NCI-H1417 treated with DMSO at 0.1 percent for 48 hours (cell line): ENCODE measurements around the gene OBI1.

Experiments used
- DNase-seq: peaks from one replicate; lab custom pipeline; 2025; lab: John Stamatoyannopoulos, UW

The OBI1 gene, protein sequence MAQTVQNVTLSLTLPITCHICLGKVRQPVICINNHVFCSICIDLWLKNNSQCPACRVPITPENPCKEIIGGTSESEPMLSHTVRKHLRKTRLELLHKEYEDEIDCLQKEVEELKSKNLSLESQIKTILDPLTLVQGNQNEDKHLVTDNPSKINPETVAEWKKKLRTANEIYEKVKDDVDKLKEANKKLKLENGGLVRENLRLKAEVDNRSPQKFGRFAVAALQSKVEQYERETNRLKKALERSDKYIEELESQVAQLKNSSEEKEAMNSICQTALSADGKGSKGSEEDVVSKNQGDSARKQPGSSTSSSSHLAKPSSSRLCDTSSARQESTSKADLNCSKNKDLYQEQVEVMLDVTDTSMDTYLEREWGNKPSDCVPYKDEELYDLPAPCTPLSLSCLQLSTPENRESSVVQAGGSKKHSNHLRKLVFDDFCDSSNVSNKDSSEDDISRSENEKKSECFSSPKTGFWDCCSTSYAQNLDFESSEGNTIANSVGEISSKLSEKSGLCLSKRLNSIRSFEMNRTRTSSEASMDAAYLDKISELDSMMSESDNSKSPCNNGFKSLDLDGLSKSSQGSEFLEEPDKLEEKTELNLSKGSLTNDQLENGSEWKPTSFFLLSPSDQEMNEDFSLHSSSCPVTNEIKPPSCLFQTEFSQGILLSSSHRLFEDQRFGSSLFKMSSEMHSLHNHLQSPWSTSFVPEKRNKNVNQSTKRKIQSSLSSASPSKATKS

DNA sequence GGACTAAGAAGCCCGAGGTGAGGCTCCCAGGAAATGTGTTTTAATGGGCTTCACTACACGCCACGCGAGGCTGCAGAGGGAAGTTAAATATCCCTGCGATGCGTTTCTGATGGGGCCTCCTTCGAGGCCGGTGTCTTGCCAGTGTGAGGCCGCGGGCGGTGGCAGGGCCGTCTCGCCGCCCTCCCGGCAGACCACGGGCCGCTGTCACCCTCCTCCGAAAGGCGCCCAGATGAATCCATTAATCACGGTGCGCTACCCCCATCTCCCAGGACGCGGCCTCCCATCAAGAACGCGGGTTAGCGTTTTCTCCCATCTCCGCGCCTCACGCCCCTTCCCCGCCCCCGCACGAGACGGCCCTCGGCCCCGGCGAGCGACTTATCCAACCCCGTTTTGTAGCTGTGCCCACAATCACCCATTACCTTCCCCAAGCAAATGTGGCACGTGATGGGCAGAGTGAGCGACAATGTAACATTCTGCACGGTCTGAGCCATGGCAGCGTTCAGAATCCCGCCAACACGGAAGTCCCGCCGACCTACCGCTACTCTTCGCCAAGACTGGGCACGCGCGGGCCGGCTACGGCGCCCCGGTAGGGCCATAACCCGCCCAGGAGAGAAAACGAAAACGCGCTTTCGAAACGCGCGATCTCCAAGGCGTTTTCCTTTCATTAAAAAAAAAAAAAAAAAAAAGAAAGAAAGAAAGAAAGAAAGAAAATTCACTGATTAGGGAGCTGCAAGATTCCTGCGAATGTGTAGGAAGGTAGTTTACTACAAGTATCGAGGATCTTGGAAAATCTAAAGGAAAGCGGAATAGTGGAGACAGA, at the start of gene OBI1:
Gene OBI1 (minus strand): TSS at position 526 of the 820 bp plus-strand sequence. CDS start 35 bp downstream, at position 491.
- peak; percentile 69 for DNase-seq

DNA sequence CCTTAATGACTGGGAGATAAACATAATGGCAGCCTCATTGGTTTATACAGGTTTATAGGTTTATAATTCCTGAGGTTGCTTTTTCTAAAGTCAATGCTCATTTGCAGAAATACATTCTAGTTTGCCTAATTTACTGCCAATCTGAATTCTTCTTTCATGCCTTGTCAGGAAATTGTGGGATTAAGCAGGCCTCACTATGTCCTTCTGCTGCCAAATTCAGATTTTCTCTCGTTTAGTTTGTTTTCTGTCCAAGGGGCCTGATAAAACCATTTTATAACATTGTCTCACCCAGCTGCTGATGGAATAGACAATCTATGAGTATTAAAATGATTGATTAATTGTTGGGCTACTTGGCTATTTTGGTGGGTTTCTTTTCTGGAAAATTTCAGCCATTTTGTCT, 42.4 kb upstream of the OBI1 start:
- DNase-seq, result no peak

DNA sequence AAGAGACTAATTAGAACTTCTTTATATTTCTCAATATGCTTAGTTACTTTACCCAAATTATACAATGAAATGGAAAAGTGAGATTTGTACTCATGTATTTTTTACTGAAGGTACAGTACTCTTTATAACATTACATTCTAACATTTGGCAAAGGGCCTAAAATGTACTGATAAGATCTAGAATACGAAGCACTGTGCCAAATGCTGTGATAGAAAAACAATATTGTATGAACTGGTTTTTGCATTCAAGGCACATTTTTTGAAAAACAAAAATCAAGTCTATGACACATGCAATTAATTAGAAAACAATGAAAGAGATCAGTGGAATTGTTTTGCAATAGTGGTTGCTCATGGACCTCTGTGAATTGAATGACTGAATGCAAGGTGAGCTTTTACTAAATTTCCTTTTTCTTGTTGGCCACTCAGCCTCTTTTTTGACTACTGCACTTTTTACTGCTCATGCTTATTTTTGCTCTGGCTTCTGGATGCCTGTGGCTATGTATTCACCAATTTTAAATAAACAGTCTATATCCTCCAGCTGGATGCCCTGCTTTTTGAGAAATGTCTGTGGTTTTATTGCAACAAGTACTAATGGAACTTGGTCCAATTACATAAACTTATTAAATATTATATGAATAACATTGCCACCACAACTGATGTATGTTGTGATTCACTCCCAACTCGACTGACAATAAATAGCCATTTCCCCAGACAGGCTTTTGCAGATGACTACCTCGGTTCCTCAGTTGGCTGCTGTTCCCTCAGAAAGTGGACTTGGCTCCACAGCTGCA, 41.4 kb upstream of the OBI1 start:
- no peak for DNase-seq

DNA sequence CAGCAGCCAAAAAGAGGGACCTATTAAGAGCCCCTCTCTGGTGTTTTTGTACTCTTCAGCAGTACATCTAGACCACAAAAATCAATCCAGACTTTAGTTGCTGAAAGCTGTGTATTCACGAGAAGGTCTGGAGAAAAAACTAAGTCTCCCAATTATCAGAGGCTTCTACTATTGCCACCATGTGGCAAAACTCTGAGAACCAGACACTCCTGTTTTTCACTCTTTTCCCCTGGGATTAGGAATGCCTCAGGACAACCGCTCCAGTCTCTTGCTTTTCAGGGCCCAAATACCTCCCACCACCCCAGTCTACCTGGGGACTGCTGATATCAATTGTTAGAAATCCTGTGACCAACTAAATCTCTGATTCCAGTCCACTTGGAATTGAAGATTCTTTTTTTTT, 30.1 kb upstream of the OBI1 start:
- no peak for DNase-seq

DNA sequence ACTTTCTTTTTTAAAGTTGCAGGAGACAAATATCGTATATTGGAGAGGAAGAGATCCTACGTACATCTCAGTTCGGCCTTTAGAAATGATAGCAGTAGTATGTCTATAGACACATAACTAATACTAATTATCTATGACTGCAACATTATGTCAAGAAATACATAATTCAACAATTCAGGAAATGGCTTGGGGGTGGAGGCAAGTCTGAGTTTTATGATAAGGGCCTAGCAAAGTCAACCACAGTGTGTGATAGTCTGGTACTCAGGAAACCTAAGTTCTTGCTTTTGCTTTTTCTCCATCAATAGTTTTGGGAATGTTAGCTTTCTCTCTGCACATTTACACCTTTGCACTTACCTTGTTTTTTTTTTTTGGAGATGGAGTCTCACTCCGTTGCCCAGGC, 27.5 kb upstream of the OBI1 start:
- DNase-seq, result no peak

DNA sequence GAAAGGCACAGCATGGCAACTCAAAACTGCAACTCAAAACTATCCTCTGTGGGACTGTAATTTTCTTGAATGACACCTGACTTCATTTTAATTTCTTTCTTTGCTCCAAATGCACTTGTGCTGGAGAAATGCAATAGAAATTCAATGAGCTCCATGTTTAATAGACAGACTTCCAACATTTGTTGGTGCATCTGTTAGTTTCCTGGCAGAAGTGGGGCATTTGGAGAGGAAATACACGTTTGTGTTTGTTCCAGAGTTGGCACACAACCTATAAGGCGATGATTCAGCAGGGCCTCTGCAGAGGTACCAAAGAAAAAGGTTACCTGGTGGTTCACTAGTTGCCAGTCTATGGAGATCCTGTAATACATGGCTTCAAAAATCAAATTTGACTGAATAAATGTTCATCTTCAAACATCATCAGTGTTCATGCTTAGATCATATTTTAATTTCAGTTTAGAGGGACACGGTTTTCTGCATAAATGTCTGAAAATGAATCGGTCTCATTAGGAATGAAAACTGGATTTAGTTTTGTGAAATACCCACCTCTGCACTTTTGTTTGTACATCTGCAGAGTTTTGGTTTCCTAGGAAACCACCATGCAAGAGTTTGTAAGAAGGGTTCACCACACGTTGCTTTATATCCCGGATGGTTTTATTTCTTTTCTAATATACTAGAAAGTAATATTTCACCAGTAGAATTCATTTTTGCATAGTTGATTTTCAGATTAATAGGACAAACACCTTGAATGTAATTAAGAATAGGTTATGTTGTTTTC, 21.8 kb upstream of the OBI1 start:
- DNase-seq, result no peak

DNA sequence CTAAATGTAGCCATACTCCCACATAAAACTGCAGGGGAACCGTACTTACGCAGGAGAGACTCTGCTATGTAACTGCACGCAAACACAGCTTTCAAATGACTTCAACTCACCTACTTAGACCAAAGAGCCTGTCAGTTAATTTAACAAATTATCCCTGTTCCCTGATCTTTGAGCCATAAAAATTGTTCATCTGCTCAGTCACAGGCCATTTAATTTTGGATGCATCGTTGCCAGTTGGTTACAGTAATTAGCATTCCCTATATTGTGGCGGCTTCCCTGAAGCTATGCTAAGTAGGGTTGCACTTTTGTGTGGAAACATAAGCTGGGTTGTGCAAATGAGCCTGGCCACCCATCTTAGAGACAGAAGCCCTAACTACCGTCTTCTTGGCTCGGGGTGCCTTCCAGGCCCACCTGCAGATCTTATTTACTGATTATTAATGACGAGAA, 21.2 kb upstream of the OBI1 start:
- peak; percentile 58 for DNase-seq

DNA sequence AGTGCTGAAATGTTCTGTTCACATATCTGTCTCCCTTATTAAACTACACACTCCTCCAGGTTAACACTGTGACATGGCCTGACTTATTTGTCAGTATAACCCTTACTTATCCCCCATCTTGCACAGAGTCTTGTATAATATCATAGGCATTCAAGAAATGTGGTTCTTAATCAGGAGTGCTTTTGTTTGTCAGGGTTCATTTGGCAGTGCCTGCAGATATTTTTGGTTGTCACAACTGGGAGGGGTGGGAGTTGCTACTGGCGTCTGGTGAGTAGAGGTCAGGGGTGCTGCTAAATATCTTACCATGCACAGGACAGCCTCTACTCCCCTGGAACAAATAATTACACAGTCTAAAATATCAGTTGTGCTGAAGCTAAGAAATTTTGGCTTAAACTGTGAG, 20.4 kb upstream of the OBI1 start:
- no peak for DNase-seq

DNA sequence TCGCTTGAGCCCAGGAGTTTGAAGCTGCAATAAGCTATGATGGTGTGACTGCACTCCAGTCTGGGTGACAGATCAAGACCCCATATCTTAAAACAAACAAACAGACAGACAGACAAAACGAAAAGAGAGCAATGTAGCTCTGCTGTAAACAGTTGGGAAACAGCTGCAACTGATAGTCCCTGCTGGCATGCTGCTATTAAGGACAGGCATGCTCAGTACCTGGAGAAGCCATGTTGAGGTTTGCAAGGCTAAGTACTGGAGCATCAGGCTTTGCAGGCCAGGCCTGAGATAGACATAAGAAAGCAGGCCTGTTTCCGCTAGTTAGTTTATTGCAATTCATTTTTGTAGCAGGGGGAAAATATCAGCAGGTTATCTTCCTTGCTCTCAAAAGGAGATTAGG, 16.2 kb upstream of the OBI1 start:
- DNase-seq, result no peak

DNA sequence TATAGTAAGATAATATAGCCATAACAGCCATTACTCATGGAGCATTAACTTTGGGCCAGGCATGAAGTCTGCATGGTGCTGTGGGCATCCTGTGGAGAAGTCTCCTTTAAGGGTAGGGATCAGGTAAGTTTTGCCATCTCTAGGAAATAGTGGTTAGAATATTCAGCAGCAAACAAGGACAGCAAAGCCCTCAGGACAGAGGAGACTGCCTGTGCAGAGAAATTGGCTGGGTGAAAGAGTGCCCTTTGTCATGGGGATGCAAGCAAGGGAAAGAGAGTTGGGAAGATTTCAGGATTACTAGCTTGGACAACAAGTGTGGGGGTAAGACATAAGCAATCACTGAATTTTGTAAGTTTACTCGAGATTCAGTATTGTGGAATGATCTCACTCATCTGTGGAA, 15.7 kb upstream of the OBI1 start:
- DNase-seq, result no peak

DNA sequence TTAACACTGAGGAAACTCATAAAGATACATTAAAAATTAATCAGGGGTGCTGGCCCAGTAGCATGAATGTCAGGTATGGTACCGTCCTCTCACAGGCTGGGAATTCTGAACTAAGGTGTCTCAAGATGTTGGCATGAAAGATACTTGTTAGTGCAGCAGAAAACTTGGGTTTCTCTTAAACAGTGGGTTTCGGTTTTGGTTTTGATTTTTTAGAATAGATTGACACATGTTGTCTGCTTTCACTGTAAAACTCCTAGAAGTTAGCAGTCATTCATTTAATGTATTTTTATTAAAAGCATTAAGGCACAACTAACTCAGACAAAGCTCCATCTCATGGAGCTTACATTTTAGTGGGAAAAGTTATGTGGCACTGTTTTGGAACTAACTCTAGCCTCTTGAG, 3.5 kb upstream of the OBI1 start:
- DNase-seq, result no peak

DNA sequence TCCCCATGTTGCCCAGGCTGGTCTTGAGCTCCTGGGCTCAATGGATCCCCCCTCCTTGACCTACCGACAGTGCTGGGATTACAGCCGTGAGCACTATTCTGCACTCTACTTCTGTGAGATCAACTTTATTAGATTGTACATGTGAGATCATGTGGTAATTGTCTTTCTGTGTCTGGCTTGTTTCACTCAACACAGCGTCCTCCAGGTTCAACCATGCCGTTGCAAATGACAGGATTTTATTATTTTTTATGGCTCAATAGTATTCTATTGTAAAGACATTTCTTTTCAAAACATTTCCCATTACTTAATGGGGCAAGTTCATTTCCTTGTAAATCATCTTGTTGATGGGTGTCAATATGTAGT, 1.5 kb upstream of the OBI1 start:
- DNase-seq, result no peak

DNA sequence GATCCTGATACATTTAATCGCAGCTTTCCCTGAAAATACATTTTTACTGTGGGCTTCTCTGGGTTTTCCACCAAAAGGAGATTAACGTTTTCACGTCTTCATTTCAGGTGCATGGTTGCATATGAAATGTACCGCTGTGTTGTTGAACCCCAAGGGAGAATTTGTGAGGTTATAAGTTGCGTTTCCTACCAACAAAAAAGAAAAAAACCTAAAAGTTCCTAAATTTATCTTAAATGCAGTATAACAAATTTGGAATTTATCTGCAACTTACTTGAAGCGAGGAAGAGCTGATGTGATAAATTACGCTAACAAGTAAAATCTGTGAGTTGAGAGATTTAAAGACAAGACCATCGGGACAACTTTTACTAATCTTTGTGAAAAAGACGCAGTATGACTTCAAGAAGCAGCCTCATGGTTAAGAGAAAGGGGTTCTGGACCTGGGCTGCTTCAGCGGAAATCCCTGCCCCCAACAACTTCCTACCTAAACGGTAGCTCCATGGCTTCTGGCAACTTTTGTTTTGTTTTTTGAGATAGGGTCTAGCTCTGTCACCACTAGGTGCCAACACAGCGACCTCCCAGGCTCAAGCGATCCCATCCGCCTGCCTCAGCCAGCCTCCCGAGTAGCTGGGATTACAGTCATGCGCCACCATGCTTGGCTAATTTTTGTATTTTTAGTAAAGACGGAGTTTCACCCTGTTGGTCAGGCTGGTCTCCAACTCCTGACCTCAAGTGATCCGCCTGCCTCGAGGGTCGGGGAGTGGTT, 958 bp upstream of the OBI1 start:
- no peak for DNase-seq

DNA sequence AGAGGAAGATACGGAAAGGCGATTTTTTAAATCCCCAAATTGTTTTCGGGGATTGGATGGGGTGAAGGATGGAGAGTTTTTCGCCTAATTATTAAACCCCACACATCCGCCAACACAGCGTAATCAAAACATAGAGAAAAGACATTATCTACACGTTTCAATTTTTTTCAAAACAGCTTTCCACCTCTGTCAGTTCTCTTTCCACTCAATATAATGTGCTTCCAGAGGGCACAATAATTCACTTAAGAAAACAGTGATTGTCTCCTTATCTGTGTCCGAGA, 435 bp upstream of the OBI1 start:
- no peak for DNase-seq

DNA sequence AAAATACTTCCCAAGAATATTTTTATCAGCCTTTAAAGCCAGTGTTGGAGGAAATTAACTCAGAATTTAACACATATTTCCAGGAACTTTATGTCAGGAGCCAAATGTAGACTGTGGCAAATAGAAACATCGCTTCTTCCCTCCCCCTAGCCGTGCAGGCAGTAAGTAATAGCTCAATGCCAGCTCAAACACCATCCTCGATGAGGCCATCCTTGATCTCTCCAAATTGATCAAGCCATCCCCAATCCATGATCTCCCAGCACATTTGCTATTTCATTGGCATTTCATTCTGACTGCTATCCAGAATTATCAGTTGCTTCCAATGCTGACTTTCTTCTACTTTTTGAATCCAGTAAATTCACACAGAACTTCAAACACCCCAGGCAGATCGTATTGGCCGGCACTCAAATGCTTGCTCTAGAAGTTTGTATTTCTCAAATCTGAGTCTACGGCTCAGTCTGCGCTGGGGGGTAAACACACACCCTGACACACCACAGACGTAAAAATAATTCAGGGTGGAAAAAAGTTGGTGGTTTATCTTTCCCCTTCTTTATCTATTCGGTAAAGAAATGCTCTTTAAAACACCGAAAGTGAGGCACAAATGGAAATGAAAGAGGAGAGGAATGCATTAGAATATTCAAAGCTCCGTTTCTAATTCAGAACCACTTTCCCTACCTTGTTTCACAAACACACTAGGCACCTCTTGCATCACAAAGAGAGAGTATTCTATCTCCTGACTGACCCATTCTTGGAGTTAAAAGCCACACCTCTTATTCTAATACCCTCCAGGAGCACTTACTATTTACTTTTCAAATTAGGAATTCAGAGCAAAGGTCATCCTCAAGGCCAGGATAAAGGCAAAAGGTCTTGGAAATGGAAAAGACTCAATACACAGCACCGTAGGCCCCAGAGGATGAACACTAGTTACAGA, 991 bp downstream of the OBI1 start:
- no peak for DNase-seq

DNA sequence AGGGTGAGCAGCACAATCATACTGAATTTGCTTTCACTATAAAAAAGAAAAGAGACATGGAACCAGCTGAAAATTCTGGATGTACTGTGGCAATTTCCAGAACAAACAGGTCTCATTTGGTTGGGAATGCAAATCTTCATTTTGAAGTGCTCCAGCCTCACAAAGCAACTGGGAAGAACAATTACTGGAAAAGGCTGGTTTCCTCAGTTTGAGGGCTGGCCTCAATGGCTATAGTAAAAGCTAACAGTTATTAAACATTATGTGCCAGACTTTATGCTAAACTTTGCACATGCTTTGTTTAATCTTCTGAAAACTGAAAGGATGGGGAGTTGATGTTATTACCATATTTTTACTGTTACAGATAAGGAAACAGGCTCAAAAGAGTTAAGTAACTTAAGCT, 3.0 kb downstream of the OBI1 start:
- DNase-seq, result no peak

DNA sequence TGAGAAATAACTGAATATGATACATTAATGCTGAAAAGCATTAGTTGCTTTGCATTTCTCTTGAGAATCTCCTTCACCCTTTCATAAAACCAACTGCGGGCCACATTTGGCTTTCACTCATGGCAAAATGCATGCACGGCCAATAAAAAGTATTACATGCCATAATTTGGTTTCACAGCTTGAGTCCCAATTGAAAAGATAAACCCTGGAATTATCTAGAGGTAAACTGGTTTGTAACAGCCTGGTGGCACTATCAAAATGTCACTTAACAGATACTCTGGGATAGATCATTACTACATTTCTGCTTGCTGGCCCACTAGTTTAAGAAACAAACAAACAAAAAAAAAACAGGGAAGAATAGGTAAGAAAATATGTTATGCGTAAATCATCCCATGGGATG, 3.9 kb downstream of the OBI1 start:
- DNase-seq, result no peak

DNA sequence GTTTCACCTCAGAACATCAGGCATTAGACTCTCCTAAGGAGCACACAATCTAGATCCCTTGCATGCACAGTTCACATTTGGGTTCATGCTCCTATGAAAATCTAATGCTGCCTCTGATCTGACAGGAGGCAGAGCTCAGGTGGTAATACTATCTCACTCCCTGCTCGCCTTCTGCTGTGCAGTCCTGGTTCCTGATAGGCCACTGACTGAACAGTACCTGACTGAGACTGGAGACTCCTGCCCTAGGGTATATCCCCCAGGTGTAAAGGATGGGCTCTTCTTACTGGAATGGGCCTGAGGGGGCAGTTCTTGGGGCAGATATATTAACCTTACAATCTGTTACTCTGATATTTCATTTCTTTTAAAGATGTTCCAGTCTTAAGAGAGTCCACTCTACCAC, 6.3 kb downstream of the OBI1 start:
- DNase-seq, result no peak

DNA sequence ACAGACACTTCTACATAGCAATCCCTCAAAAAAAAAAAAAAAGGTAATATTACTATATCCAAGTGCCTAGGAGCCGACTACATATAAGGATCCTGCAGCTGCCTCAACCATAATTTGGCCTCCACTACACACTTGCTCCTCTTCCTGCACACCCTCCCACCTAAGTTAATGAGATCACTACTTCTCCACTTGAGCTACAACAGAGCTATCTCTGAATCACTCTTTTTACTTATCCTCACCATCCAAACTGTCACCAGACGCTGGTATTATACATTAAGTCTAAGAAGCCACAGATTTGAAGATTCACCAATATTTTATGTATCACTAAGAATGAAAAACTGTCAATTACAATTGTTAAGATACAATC, 8.3 kb downstream of the OBI1 start:
- DNase-seq, result no peak
